ENCODE data around the gene TMEM184C. TPM values are rescaled to one million over a fixed set of nuclear protein-coding genes. Genes with fewer than 3 reads are reported as not detected.

Gene TMEM184C
- total RNA-seq, 3 donors from 2014 or later: 37.5 to 43.3 (median 37.7) TPM

DNA sequence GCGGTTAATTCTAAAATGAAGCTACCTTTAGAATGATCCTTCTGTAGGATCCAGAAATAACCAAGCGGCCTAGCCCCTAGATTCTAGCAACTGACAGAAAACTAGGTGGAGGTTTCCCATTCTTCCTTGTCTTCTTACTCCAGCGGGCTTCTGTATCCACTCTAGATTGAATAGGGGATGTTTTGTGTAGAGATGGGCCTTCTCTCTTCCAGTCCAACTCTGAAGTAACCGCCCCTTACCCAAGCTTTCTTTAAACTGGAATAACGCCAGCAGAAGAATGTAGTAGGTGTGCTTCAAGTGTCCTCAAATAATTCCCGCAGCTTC, 386 bp upstream of the TMEM184C start:
- Histone ChIP-seq H3K36me3 (ENCODE audit: low read depth) (no peaks in the 10 kb centered on the region), H3K4me3 (peak overlapping the region; percentile 64), H3K9me3 (no peaks in the 10 kb centered on the region), H3K4me1 (ENCODE audit: low read depth) (peaks cover 20% of the 10 kb centered on the region)
- DNase-seq (no peak), ATAC-seq (no peak)
- TF ChIP-seq CTCF (IDR thresholded peaks at IDR 0.05): no peak
- intact Hi-C loops (cut with DNase I, micrococcal nuclease): no loop called here

DNA sequence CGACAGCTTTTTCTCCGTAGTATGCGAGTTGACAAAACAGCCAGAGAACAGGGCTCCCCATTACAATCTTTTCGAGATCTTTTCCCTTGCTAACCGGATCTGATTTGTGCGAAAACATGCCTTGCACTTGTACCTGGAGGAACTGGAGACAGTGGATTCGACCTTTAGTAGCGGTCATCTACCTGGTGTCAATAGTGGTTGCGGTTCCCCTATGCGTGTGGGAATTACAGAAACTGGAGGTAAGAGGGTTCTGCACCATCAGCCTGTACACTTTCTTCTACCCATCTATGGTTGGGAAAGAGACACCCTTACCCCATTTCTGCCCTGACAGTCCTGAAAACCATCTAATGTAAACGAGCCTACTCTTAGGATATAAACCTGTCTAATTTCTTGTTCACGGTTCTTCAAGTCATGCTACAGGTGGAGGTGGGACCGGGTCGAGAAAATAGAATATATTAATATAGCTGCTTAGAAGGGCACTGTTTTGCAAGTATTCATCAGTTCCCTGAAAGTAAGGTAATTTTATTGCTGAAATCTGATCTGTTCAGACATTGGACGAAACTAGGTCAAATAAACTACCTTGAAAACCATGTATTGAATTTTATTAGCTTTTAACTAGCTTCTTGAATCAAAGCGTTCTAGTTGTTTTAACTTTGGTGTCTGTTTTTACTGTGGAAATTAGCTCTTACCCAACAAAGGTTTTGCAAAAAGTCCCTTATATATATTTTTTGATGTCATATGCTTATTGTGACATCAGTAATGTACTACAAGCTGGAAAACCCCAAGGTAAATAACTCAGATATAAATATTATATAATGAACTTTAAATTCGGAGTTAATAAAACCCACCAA, 869 bp downstream of the TMEM184C start:
- no peak for TF ChIP-seq CTCF (IDR thresholded peaks at IDR 0.05)
- Histone ChIP-seq H3K4me1 (ENCODE audit: low read depth) (peaks cover 21% of the 10 kb centered on the region), H3K4me3 (peak overlapping the region; percentile 64), H3K9me3 (no peaks in the 10 kb centered on the region), H3K36me3 (ENCODE audit: low read depth) (no peaks in the 10 kb centered on the region)
- ATAC-seq (peak; percentile 41), DNase-seq (no peak)
- intact Hi-C loops (cut with DNase I, micrococcal nuclease): no loop called here

DNA sequence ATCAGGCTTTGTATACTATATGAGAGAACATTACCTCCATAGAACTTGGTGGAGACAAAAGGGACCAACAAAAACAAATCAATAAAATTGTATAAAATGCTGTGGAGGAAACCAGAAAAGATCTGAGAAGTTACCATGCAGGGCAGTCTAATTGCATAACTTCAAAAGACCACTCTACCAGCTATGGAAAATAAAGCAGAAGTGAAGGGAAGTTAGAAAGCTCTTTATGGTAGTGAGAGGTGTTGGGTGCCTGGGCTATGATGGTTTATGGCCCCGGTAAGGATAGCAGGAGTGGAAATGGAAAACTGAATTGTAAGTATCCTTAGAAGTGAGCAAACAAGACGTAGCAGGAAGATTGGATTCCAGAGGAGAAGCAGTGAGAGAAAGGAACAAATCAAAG, 3.1 kb downstream of the TMEM184C start:
- no peak for DNase-seq
- H3K4me1 ChIP-seq (ENCODE audit: low read depth): peaks cover 21% of the 10 kb centered on the region
- H3K36me3 ChIP-seq (ENCODE audit: low read depth): peaks cover 4% of the 10 kb centered on the region
- no peaks in the 10 kb centered on the region for H3K9me3 ChIP-seq
- ATAC-seq: no peak
- TF ChIP-seq CTCF (IDR thresholded peaks at IDR 0.05): no peak
- H3K4me3 ChIP-seq: no peak overlapping the region
- intact Hi-C loops (cut with DNase I, micrococcal nuclease): no loop called here

DNA sequence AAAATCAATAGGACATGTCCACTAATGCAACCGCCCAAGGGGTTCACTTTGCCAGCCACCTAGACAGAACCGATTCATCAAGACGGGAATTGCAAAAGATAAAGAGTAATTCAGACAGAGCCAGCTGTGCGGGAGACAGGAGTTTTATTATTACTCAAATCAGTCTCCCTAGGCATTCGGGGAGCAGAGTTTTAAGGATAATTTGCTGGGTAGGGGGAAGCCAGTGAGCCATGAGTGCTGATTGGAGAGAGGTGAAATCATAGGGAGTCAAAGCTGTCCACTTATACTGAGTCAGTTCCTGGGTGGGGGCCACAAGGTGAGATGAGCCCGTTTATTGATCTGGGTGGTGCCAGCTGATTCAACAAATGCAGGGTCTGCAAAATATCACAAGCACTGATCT, 8.5 kb downstream of the TMEM184C start:
- no peak for TF ChIP-seq CTCF (IDR thresholded peaks at IDR 0.05)
- H3K9me3 ChIP-seq: no peaks in the 10 kb centered on the region
- ATAC-seq: no peak
- peaks cover 9% of the 10 kb centered on the region for H3K36me3 ChIP-seq (ENCODE audit: low read depth)
- no peak for DNase-seq
- H3K4me1 ChIP-seq (ENCODE audit: low read depth): peaks cover 10% of the 10 kb centered on the region
- no peak overlapping the region for H3K4me3 ChIP-seq
- intact Hi-C loops (cut with DNase I, micrococcal nuclease): no loop called here

DNA sequence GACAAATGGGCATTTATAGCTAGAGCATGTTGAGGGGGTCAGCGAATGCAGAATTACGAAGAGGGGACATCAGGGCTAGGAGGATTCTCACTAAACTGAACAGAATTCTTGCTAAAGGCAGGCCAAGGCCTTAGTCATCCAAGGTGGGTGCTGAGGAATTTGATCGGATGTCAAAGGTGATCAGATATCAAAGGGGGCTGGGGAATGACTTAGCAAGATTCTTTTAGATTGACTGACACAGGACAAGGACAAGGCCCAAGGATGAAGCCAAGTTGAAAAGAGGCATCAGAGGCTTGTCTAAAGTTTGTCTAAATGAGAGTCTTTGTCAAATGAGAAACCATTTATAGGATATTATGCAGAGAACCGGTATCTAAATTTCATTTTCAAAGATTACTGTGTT, 9.7 kb downstream of the TMEM184C start:
- TF ChIP-seq CTCF (IDR thresholded peaks at IDR 0.05): no peak
- DNase-seq (no peak), ATAC-seq (no peak)
- peaks cover under 1% of the 10 kb centered on the region for H3K4me1 ChIP-seq (ENCODE audit: low read depth)
- intact Hi-C loops (cut with DNase I, micrococcal nuclease): no loop called here
- peaks cover 9% of the 10 kb centered on the region for H3K36me3 ChIP-seq (ENCODE audit: low read depth)
- no peaks in the 10 kb centered on the region for H3K9me3 ChIP-seq
- no peak overlapping the region for H3K4me3 ChIP-seq

Data from mucosa of descending colon (tissue), 3 donors.